Endothelial cell (in vitro differentiated cells): Measurements from ENCODE around the gene MYLK. TPM values are rescaled to one million over a fixed set of nuclear protein-coding genes. Genes with fewer than 3 reads are reported as not detected.

Experiments used
- DNase-seq: peaks from one replicate; pipeline ENCODE4 v3.0.0; 2021; ENCODE audit warnings: low spot score
- H3K27ac Mint-ChIP-seq: one replicate; pipeline ENCODE4 v1.8.0; 2021; ENCODE audit warnings: mixed read lengths, inconsistent platforms; ENCODE audit not compliant: unreplicated experiment
- H3K27me3 Mint-ChIP-seq: one replicate; pipeline ENCODE4 v1.8.0; 2021; ENCODE audit warnings: mild to moderate bottlenecking, moderate library complexity, mixed read lengths, inconsistent platforms; ENCODE audit not compliant: unreplicated experiment
- H3K36me3 Mint-ChIP-seq: one replicate; pipeline ENCODE4 v1.8.0; 2021; ENCODE audit warnings: mild to moderate bottlenecking, low read depth, mixed read lengths, inconsistent platforms; ENCODE audit not compliant: unreplicated experiment
- H3K4me1 Mint-ChIP-seq: one replicate; pipeline ENCODE4 v1.8.0; 2021; ENCODE audit warnings: mild to moderate bottlenecking, mixed read lengths, inconsistent platforms; ENCODE audit not compliant: unreplicated experiment
- H3K4me3 Mint-ChIP-seq: one replicate; pipeline ENCODE4 v1.8.0; 2021; ENCODE audit warnings: mild to moderate bottlenecking, mixed read lengths, inconsistent platforms; ENCODE audit not compliant: unreplicated experiment
- H3K9me3 Mint-ChIP-seq: one replicate; pipeline ENCODE4 v1.8.0; 2021; ENCODE audit warnings: mixed read lengths, inconsistent platforms; ENCODE audit not compliant: unreplicated experiment
- total RNA-seq: library from RNA; stranded (reverse); fragmentation: NEBNext Ultra II Directional; extraction: Animal tissue kit (Norgen Biotek cat#: 25700); gene quantifications from one replicate; pipeline ENCODE4 v1.2.1, GENCODE V29; 2021; ENCODE audit not compliant: unreplicated experiment
- TF ChIP-seq, protein P1 (sequence below): fragments of 200-600 bp; sonication (generic); IDR thresholded peaks from one replicate; pipeline ENCODE4 v1.5.0; 2021; ENCODE audit warnings: antibody characterized with exemption; ENCODE audit not compliant: unreplicated experiment

The MYLK gene
- total RNA-seq, 1 donor from 2014 or later, result 7.8 TPM

DNA sequence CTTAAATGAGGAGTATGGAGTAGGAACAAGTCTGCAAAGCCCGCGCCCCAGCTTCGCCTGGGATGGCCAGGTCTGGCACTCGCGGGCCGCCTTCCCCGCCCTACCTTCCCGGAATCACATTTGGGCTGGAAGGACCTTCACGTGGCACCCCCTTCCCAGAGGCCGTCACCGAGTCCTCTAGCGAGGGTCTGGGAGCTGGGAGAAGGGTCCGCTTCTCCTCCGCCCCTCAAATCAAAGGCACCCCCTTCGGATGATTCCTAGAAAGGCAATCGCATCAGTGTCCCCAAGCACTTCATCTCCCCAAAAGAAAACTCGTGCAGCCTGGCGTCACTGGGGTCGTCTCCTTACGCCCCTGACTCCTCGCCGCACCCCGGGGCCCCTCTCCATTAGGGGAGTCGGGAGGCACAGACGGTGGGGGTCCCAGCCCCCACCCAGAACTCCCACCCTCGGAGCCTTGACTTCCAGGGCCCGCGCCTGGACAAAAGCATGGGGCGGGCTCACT, 380 bp downstream of the MYLK start:
- DNase-seq, result peak; percentile 12
- Mint-ChIP-seq H3K27me3 (peaks cover 18% of the 10 kb centered on the region), H3K4me3 (peak overlapping the region; percentile 79), H3K27ac (no peak overlapping the region), H3K4me1 (peaks cover 14% of the 10 kb centered on the region), H3K36me3 (no peaks in the 10 kb centered on the region), H3K9me3 (no peaks in the 10 kb centered on the region)
- TF ChIP-seq, protein P1, sequence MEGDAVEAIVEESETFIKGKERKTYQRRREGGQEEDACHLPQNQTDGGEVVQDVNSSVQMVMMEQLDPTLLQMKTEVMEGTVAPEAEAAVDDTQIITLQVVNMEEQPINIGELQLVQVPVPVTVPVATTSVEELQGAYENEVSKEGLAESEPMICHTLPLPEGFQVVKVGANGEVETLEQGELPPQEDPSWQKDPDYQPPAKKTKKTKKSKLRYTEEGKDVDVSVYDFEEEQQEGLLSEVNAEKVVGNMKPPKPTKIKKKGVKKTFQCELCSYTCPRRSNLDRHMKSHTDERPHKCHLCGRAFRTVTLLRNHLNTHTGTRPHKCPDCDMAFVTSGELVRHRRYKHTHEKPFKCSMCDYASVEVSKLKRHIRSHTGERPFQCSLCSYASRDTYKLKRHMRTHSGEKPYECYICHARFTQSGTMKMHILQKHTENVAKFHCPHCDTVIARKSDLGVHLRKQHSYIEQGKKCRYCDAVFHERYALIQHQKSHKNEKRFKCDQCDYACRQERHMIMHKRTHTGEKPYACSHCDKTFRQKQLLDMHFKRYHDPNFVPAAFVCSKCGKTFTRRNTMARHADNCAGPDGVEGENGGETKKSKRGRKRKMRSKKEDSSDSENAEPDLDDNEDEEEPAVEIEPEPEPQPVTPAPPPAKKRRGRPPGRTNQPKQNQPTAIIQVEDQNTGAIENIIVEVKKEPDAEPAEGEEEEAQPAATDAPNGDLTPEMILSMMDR, result no peak

DNA sequence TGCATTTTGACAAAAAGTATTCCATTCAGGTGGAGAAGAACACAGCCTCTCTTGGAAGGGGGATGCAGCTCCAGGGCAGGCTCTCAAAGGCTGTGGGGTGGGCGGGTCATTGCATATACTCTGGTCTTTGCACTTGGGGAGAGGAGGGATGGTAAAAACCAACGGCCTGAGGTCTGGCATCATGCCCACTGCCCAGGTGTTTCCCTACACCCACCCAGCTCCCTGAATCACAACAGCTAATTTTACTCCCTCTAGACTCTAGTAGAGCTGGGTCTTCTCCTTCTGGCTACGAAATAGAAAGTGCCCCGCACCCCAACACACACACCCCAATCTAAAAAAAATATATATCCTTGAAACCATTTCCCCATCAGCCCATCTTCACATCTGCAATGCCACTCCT, 1.0 kb downstream of the MYLK start:
- peaks cover 18% of the 10 kb centered on the region for H3K27me3 Mint-ChIP-seq
- TF ChIP-seq, protein P1, result no peak
- H3K27ac Mint-ChIP-seq, result no peak overlapping the region
- DNase-seq, result no peak
- peak overlapping the region; percentile 79 for H3K4me3 Mint-ChIP-seq
- H3K9me3 Mint-ChIP-seq, result no peaks in the 10 kb centered on the region
- peaks cover 14% of the 10 kb centered on the region for H3K4me1 Mint-ChIP-seq
- H3K36me3 Mint-ChIP-seq, result no peaks in the 10 kb centered on the region

DNA sequence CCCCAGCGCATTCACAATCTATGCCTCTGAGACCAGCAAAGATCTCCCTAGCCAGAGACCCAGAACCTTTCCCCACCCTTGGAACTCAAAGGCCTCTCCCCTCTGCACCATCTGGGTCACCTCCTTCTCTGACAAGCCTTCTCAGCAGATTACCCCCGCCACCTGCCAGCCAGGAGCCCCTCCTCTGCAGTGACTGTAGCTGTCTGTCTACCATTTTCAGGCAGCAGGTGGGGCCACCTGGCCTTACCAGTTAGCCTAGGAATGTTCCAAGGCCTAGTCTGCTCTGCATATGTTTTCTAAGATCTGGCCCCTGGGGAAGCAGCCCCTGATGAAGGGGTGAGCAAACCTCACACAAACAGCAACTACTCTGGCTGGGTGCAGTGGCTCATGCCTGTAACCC, 2.4 kb downstream of the MYLK start:
- TF ChIP-seq, protein P1, result no peak
- no peak for DNase-seq
- H3K9me3 Mint-ChIP-seq, result no peaks in the 10 kb centered on the region
- no peak overlapping the region for H3K27ac Mint-ChIP-seq
- H3K36me3 Mint-ChIP-seq, result no peaks in the 10 kb centered on the region
- H3K27me3 Mint-ChIP-seq, result peaks cover 18% of the 10 kb centered on the region
- H3K4me1 Mint-ChIP-seq, result peaks cover 14% of the 10 kb centered on the region
- no peak overlapping the region for H3K4me3 Mint-ChIP-seq

DNA sequence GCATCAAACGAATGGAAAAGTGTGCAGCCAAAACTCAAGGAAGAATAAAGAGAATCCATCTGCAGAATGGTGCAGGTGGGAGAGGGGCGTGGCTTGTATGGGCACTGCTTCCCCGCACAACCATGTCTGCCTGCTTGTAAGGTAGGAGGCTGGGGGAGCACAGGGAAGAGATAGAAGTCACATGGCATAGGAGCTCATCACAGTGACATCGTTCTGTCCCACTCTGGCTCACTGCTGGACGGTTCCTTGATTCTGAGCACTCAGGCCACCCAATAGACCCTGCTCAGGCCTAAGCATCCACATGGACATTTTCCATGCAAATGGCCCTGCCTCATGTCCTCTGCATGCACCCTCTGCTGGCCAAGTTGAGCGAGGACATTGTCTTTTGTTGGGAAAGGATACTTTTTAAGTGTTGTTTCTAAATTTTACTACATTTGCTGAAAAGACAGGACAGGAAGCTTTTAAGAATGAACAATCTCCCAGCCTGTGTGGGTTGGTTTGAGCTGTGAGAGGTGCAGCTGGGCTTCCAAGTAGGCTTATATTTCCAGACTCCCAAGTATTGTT, 3.1 kb downstream of the MYLK start:
- Mint-ChIP-seq H3K36me3 (no peaks in the 10 kb centered on the region), H3K4me1 (peaks cover 14% of the 10 kb centered on the region), H3K9me3 (no peaks in the 10 kb centered on the region), H3K27ac (no peak overlapping the region), H3K4me3 (no peak overlapping the region), H3K27me3 (peaks cover 18% of the 10 kb centered on the region)
- DNase-seq, result peak; percentile 31
- TF ChIP-seq, protein P1, result peak; percentile 56

DNA sequence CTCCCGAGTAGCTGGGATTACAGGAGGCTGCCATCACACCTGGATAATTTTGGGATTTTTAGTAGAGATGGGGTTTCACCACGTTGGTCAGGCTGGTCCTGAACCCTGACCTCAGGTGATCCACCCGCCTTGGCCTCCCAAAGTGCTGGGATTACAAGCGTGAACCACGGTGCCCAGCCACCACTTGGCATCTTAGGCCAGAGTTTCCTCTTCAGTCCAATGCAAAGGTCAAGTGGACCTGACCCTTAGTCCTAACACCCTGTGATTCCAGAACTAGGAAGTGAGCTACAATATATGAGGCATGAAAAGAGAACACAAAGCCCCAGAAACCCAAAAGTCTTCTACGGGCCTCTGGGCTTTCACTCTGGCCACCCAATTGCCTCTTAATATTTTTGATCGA, 5.3 kb downstream of the MYLK start:
- peaks cover 15% of the 10 kb centered on the region for H3K27me3 Mint-ChIP-seq
- H3K4me1 Mint-ChIP-seq, result peaks cover 12% of the 10 kb centered on the region
- H3K4me3 Mint-ChIP-seq, result no peak overlapping the region
- no peaks in the 10 kb centered on the region for H3K36me3 Mint-ChIP-seq
- TF ChIP-seq, protein P1, result no peak
- no peak overlapping the region for H3K27ac Mint-ChIP-seq
- no peak for DNase-seq
- no peaks in the 10 kb centered on the region for H3K9me3 Mint-ChIP-seq
